ENCODE measurements around the gene PPBP.
"Not testable (repeated sequence)": the region's sequence is repeated elsewhere in the genome, so short reads cannot be mapped to it uniquely, and the experiment has no call there.

PPBP gene

GRCh38 chr4:73950376-73950920 is 37.5 kb downstream of the PPBP start:
- DNase-seq (ENCODE audit: extremely low read depth in 1 of 2, low read depth in 1 of 2), result not testable (repeated sequence)

DNA sequence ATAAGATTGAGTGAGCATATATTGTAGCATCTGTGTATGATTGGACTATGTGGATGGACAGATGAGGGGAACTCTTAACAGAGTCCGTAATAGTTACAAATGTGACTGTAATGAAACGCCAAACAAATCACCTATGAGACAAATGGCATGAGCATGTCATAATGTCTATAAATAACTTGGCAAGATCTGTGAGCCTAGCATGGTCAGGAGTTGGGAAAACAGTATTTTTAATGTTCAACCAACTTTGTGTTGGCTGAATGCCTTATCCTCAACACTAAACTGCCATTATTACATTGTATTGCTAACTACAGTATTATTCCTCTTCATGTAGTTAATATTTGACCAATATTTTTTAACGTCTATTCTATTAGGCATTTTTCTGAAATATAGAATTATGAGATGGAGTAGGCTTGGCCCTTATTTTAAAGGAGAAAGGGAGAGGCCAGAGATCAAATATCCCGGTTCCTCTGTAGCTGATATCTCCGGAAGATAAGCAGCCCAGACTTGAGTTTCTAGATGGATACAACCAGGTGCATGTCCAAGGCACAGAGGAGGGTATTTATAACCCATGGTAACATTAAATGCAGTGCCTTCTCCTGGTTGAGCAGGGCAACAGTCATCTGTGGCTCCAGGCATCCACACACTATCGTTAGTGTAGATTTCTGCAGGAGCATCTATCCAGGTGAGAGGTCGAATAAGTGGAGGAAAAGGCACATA is 38.8 kb downstream of the PPBP start:
- DNase-seq (ENCODE audit: extremely low read depth in 1 of 2, low read depth in 1 of 2), result no peak

DNA sequence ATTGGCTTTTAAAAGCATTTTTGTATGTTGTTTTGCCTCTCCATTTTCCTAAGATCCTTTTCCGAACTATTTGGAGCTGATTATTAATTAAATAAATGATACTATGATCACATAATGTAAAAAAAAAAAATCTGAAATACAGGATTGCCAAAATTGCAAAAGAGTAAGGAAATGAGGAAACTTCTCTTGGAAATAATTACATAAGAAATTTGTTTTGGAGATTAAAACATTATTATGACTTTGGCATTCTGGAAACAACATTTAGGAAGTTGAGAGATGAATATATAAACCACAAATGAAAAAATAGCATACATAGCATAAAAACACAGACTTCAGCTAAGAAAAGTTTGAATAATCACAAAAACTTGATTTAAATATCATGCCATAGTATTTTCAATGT is 39.7 kb downstream of the PPBP start:
- no peak for DNase-seq (ENCODE audit: extremely low read depth in 1 of 2, low read depth in 1 of 2)

DNA sequence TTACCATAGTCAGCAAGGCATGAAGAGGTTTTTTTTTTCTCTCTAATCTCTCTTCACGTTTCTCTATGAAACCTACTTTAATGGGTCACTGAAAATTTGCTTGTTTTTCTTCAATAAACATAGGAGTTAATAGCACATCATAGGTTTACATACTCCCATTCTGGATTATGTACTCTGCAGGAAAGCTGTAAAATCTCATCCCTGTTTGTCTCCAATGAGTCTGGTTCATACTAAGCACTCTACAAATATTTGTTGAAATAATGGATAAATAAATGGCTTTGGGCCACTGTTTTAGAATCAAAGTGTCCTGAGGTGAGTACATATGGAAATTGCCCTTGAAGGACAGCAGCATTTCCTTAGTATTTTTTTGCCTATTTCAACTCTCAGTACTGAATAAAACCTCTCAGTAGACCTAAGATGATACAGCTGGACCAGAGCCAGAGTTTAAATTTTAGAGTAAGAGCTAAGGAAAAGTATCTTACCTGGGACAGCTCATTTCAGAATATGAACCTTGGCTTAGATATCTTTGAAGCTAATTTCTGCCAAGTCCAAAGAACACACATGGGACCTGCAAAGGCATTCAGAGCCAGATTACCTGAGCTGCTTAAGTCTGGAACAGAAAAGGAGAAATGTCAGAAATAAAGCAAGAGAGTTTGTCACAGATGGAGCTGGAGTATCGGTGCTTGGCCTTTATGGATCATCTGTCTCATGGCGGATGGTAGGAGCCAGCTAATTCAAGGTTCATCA is 40.6 kb downstream of the PPBP start:
- no peak for DNase-seq (ENCODE audit: extremely low read depth in 1 of 2, low read depth in 1 of 2)

GRCh38 chr4:73945674-73946449 is 42.1 kb downstream of the PPBP start:
- DNase-seq (ENCODE audit: extremely low read depth in 1 of 2, low read depth in 1 of 2), result no peak

DNA sequence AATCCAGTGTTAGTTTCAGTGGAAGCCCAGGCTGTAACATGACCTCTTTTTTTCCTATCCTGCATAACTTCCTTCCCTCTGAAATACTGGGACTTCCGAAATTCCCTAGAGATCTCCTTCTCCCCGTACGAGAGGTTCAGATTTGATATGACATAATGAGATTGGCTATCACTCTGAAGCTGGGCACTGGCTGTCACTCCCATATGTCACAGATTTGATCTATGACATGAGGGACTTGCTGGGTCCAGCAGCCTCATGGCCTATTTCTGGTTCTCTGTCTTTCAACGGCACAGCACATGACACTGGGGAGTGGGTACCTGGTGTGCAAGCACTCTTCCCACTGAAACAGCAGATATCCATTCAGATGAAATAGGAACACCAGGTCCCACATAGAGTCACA is 42.9 kb downstream of the PPBP start:
- no peak for DNase-seq (ENCODE audit: extremely low read depth in 1 of 2, low read depth in 1 of 2)

GRCh38 chr4:73944061-73944875 is 43.7 kb downstream of the PPBP start:
- no peak for DNase-seq (ENCODE audit: extremely low read depth in 1 of 2, low read depth in 1 of 2)

- no peak for DNase-seq (ENCODE audit: extremely low read depth in 1 of 2, low read depth in 1 of 2)
Observed at GRCh38 chr4:73943555-73943954, 44.4 kb downstream of the PPBP start.

DNA sequence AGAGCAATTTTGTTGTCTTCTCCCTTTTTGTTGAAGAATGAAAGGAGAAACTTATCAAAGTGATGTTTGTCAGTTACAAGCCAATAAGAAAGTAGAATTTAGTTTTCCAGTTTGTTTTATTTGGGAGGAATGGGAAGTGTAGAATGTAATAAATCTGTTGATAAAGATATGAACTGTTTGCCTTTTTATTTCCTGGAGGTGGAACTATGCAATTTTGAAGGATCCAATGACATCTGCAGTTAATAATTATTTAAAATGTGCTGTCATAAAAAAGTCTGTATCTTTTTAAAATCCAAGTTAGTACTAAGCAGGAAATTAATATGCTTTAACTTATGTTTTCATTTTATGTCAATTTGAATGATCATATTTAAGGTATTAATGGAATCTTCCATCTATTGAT is 51.0 kb downstream of the PPBP start:
- DNase-seq (ENCODE audit: extremely low read depth in 1 of 2, low read depth in 1 of 2), result no peak

Measured in stimulated activated CD8-positive, alpha-beta memory T cell treated with anti-CD3 and anti-CD28 coated beads, Interleukin-7, amount 100 ng/mL, for 48 hours (primary cell).